Testis (tissue), 2 donors: ENCODE data around the gene MGAT5.

Source experiments
- POLR2A ChIP-seq: fragments of 450-650 bp; IDR thresholded peaks from one replicate; pipeline ENCODE4 v1.6.1; 2017; ENCODE audit warnings: antibody characterized with exemption, mild to moderate bottlenecking, moderate library complexity
- TF ChIP-seq, protein P1 (sequence below), 3 experiments: fragments of 450-650 bp in 2 of 3; fragments of 200-600 bp in 1 of 3; sonication (generic) in 1 of 3; IDR thresholded peaks; one replicate each; pipeline ENCODE4 v1.5.1; 2016 to 2019; ENCODE audit warnings: antibody characterized with exemption in 3 of 3, mild to moderate bottlenecking in 2 of 3, moderate library complexity in 1 of 3

DNA sequence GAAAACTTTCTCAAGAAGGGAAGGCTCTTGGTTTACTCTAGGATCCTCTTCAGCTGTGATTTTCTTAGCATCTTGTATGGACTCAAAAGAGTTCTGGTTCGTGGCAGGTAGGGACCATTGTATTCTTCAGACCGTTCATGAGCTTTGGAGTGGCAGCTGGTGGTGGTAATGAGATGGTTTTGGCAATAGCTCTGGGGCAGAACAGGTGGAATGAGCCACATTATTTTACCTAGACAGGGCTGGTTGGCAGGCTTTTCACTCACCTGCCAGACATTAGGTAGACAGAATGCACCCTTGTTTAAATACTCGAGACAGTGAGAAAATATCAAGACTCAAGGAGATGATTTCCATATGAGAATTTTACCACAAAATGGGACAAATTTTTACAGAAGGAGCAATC lies 26.2 kb upstream of the MGAT5 start:
- TF ChIP-seq POLR2A = no peak
- TF ChIP-seq, protein P1, sequence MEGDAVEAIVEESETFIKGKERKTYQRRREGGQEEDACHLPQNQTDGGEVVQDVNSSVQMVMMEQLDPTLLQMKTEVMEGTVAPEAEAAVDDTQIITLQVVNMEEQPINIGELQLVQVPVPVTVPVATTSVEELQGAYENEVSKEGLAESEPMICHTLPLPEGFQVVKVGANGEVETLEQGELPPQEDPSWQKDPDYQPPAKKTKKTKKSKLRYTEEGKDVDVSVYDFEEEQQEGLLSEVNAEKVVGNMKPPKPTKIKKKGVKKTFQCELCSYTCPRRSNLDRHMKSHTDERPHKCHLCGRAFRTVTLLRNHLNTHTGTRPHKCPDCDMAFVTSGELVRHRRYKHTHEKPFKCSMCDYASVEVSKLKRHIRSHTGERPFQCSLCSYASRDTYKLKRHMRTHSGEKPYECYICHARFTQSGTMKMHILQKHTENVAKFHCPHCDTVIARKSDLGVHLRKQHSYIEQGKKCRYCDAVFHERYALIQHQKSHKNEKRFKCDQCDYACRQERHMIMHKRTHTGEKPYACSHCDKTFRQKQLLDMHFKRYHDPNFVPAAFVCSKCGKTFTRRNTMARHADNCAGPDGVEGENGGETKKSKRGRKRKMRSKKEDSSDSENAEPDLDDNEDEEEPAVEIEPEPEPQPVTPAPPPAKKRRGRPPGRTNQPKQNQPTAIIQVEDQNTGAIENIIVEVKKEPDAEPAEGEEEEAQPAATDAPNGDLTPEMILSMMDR (IDR thresholded peaks at IDR 0.05) = no peak
